ENCODE data around the gene BTBD2. TPM values are rescaled to one million over a fixed set of nuclear protein-coding genes. Genes with fewer than 3 reads are reported as not detected.

BTBD2 gene
- total and polyA plus RNA-seq, 2 of the 13 experiments (the other 11 are each of a cell fraction or from before 2014, with no cell fraction given), result 28.1 to 45.3 TPM

GRCh38 chr19:1935484-1936208 is 79.9 kb downstream of the BTBD2 start (continued):
- no peak for TF ChIP-seq ZHX1 (CRISPR knock-in tag; IDR thresholded peaks at IDR 0.05; ENCODE audit: low read depth)
- no peak for TF ChIP-seq WIZ (CRISPR knock-in tag; IDR thresholded peaks at IDR 0.05)
- TF ChIP-seq GPN1 (CRISPR knock-in tag; IDR thresholded peaks at IDR 0.05; ENCODE audit: borderline replicate concordance), result no peak
- TF ChIP-seq NCOA2 (CRISPR knock-in tag; IDR thresholded peaks at IDR 0.05), result no peak
- no peak for TF ChIP-seq ZNF646 (CRISPR knock-in tag; IDR thresholded peaks at IDR 0.05)
- no peak for TF ChIP-seq HIVEP1 (CRISPR knock-in tag; IDR thresholded peaks at IDR 0.05)
- 0 out of 2 replicates have a peak, but pooled peaks have one; percentile 26 for TF ChIP-seq TFE3 (CRISPR knock-in tag; IDR thresholded peaks at IDR 0.05)
- TF ChIP-seq TOPORS (CRISPR knock-in tag; IDR thresholded peaks at IDR 0.05), result no peak
- no peak for TF ChIP-seq TEAD3 (CRISPR knock-in tag; optimal IDR thresholded peaks at IDR 0.05; ENCODE audit: borderline replicate concordance)
- peak; percentile 15; the same call in 1 of the 2 replicates for TF ChIP-seq MAX (IDR thresholded peaks at IDR 0.05)
- no peak for TF ChIP-seq BRF2 (CRISPR knock-in tag; IDR thresholded peaks at IDR 0.05)
- TF ChIP-seq LCORL (IDR thresholded peaks at IDR 0.05), result no peak
- no peak; the same call in 1 of the 2 replicates for TF ChIP-seq LCORL (CRISPR knock-in tag; IDR thresholded peaks at IDR 0.05)
- TF ChIP-seq AKAP8 (CRISPR knock-in tag; IDR thresholded peaks at IDR 0.05), result no peak
- TF ChIP-seq ZNF552 (CRISPR knock-in tag; IDR thresholded peaks at IDR 0.05; ENCODE audit: borderline replicate concordance), result no peak
- no peak for TF ChIP-seq SRY (CRISPR knock-in tag; IDR thresholded peaks at IDR 0.05)
- TF ChIP-seq CERS6 (CRISPR knock-in tag; IDR thresholded peaks at IDR 0.05), result no peak

Measured in HepG2 (cell line).